HL-60 (cell line): ENCODE measurements around the gene CCNO.

Experiments used
- GABPA ChIP-seq: IDR thresholded peaks from 2 replicates; pipeline ENCODE4 v1.6.1; 2012; ENCODE audit warnings: low read depth
- POLR2AphosphoS5 ChIP-seq: IDR thresholded peaks from 2 replicates; pipeline ENCODE4 v1.6.1; 2012; ENCODE audit warnings: low read depth
- REST ChIP-seq: IDR thresholded peaks from 2 replicates; pipeline ENCODE4 v1.6.1; 2012; ENCODE audit warnings: low read depth; ENCODE audit not compliant: insufficient replicate concordance
- TF ChIP-seq, protein P1 (sequence below): IDR thresholded peaks from one replicate; pipeline ENCODE4 v1.5.1; 2011; ENCODE audit warnings: low read length, control low read depth, inconsistent platforms; ENCODE audit not compliant: insufficient read depth

GRCh38 chr5:55226934-55227663, 6.3 kb downstream of the CCNO start, which contains the start of gene MCIDAS:
- TF ChIP-seq, protein P1, sequence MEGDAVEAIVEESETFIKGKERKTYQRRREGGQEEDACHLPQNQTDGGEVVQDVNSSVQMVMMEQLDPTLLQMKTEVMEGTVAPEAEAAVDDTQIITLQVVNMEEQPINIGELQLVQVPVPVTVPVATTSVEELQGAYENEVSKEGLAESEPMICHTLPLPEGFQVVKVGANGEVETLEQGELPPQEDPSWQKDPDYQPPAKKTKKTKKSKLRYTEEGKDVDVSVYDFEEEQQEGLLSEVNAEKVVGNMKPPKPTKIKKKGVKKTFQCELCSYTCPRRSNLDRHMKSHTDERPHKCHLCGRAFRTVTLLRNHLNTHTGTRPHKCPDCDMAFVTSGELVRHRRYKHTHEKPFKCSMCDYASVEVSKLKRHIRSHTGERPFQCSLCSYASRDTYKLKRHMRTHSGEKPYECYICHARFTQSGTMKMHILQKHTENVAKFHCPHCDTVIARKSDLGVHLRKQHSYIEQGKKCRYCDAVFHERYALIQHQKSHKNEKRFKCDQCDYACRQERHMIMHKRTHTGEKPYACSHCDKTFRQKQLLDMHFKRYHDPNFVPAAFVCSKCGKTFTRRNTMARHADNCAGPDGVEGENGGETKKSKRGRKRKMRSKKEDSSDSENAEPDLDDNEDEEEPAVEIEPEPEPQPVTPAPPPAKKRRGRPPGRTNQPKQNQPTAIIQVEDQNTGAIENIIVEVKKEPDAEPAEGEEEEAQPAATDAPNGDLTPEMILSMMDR: no peak
- TF ChIP-seq POLR2AphosphoS5 (no peak), REST (no peak), GABPA (no peak)
